HUES6 (cell line): Measurements from ENCODE around the gene NCEH1.

Experiments used
- H3K27ac ChIP-seq: 2 replicates; pipeline ENCODE4 v1.7.0; 2013; ENCODE audit warnings: low read depth, mild to moderate bottlenecking, low read length, inconsistent platforms
- H3K27me3 ChIP-seq: 2 replicates; pipeline ENCODE4 v1.6.1; 2013; ENCODE audit warnings: low read length; ENCODE audit not compliant: control insufficient read depth, insufficient read depth
- H3K36me3 ChIP-seq: 2 replicates; pipeline ENCODE4 v1.6.1; 2013; ENCODE audit warnings: low read length; ENCODE audit not compliant: control insufficient read depth, insufficient read depth
- H3K4me1 ChIP-seq: 2 replicates; pipeline ENCODE4 v1.6.1; 2013; ENCODE audit warnings: low read length; ENCODE audit not compliant: control insufficient read depth, insufficient read depth
- H3K4me3 ChIP-seq: 2 replicates; pipeline ENCODE4 v1.5.1; 2013; ENCODE audit warnings: low read depth, low read length
- H3K9ac ChIP-seq: one replicate; pipeline ENCODE4 v1.6.1; 2013; ENCODE audit warnings: mild to moderate bottlenecking, low read length
- H3K9me3 ChIP-seq: 2 replicates; pipeline ENCODE4 v1.6.1; 2013; ENCODE audit warnings: low read depth, low read length; ENCODE audit not compliant: control insufficient read depth, insufficient read depth

Gene NCEH1

GRCh38 chr3:172656602-172657001 lies 54.3 kb downstream of the NCEH1 start:
- no peaks in the 10 kb centered on the region for H3K27me3 ChIP-seq
- H3K27ac ChIP-seq = no peak overlapping the region
- no peak overlapping the region for H3K9ac ChIP-seq
- H3K36me3 ChIP-seq = no peaks in the 10 kb centered on the region
- no peak overlapping the region for H3K4me3 ChIP-seq
- H3K9me3 ChIP-seq = no peaks in the 10 kb centered on the region
- peaks cover 17% of the 10 kb centered on the region for H3K4me1 ChIP-seq

- Histone ChIP-seq H3K36me3 (no peaks in the 10 kb centered on the region), H3K27me3 (no peaks in the 10 kb centered on the region), H3K9ac (no peak overlapping the region), H3K4me1 (peaks cover 17% of the 10 kb centered on the region), H3K9me3 (no peaks in the 10 kb centered on the region), H3K4me3 (no peak overlapping the region), H3K27ac (no peak overlapping the region)
Measured at GRCh38 chr3:172655388-172655787, 55.5 kb downstream of the NCEH1 start.

GRCh38 chr3:172654470-172654869 lies 56.4 kb downstream of the NCEH1 start:
- H3K9ac ChIP-seq = no peak overlapping the region
- H3K9me3 ChIP-seq = no peaks in the 10 kb centered on the region
- H3K4me3 ChIP-seq = no peak overlapping the region
- no peaks in the 10 kb centered on the region for H3K27me3 ChIP-seq
- H3K4me1 ChIP-seq = peaks cover 14% of the 10 kb centered on the region
- H3K36me3 ChIP-seq = no peaks in the 10 kb centered on the region
- no peak overlapping the region for H3K27ac ChIP-seq

GRCh38 chr3:172653004-172653572 lies 57.8 kb downstream of the NCEH1 start:
- Histone ChIP-seq H3K27me3 (no peaks in the 10 kb centered on the region), H3K4me1 (peaks cover 2% of the 10 kb centered on the region), H3K9me3 (no peaks in the 10 kb centered on the region), H3K27ac (no peak overlapping the region), H3K9ac (no peak overlapping the region), H3K4me3 (no peak overlapping the region), H3K36me3 (no peaks in the 10 kb centered on the region)

GRCh38 chr3:172651936-172652625 lies 58.8 kb downstream of the NCEH1 start:
- Histone ChIP-seq H3K9ac (no peak overlapping the region), H3K27me3 (no peaks in the 10 kb centered on the region), H3K9me3 (no peaks in the 10 kb centered on the region), H3K27ac (no peak overlapping the region), H3K36me3 (no peaks in the 10 kb centered on the region), H3K4me1 (no peaks in the 10 kb centered on the region), H3K4me3 (no peak overlapping the region)

GRCh38 chr3:172649987-172650386 lies 60.9 kb downstream of the NCEH1 start:
- Histone ChIP-seq H3K9ac (no peak overlapping the region), H3K27ac (no peak overlapping the region), H3K4me1 (no peaks in the 10 kb centered on the region), H3K4me3 (no peak overlapping the region), H3K27me3 (no peaks in the 10 kb centered on the region), H3K36me3 (no peaks in the 10 kb centered on the region), H3K9me3 (no peaks in the 10 kb centered on the region)

GRCh38 chr3:172648747-172649146 lies 62.1 kb downstream of the NCEH1 start:
- Histone ChIP-seq H3K36me3 (no peaks in the 10 kb centered on the region), H3K27me3 (no peaks in the 10 kb centered on the region), H3K4me3 (no peak overlapping the region), H3K9ac (no peak overlapping the region), H3K4me1 (no peaks in the 10 kb centered on the region), H3K9me3 (no peaks in the 10 kb centered on the region), H3K27ac (no peak overlapping the region)

- no peaks in the 10 kb centered on the region for H3K27me3 ChIP-seq
- no peak overlapping the region for H3K4me3 ChIP-seq
- H3K36me3 ChIP-seq = no peaks in the 10 kb centered on the region
- no peaks in the 10 kb centered on the region for H3K9me3 ChIP-seq
- H3K27ac ChIP-seq = no peak overlapping the region
- H3K4me1 ChIP-seq = no peaks in the 10 kb centered on the region
- no peak overlapping the region for H3K9ac ChIP-seq
Measured at GRCh38 chr3:172647823-172648222, 63.0 kb downstream of the NCEH1 start.

GRCh38 chr3:172647080-172647479 lies 63.8 kb downstream of the NCEH1 start:
- Histone ChIP-seq H3K4me1 (no peaks in the 10 kb centered on the region), H3K4me3 (no peak overlapping the region), H3K27me3 (no peaks in the 10 kb centered on the region), H3K9me3 (no peaks in the 10 kb centered on the region), H3K27ac (no peak overlapping the region), H3K36me3 (no peaks in the 10 kb centered on the region), H3K9ac (no peak overlapping the region)

GRCh38 chr3:172646439-172647015 lies 64.3 kb downstream of the NCEH1 start:
- Histone ChIP-seq H3K9ac (no peak overlapping the region), H3K9me3 (no peaks in the 10 kb centered on the region), H3K36me3 (no peaks in the 10 kb centered on the region), H3K4me3 (no peak overlapping the region), H3K4me1 (no peaks in the 10 kb centered on the region), H3K27ac (no peak overlapping the region), H3K27me3 (no peaks in the 10 kb centered on the region)

GRCh38 chr3:172644258-172644657 lies 66.6 kb downstream of the NCEH1 start:
- Histone ChIP-seq H3K9ac (no peak overlapping the region), H3K36me3 (no peaks in the 10 kb centered on the region; the same call in 1 of the 2 replicates), H3K27me3 (no peaks in the 10 kb centered on the region), H3K9me3 (no peaks in the 10 kb centered on the region), H3K4me1 (no peaks in the 10 kb centered on the region; the same call in 1 of the 2 replicates), H3K27ac (no peak overlapping the region), H3K4me3 (no peak overlapping the region)
